HG03558 (cell line): ENCODE results near the gene GPR141.

Experiments used
- ATAC-seq: cut with Tn5 transposase; IDR thresholded peaks from one replicate; pipeline ENCODE4 v1.9.1; 2021; ENCODE audit warnings: moderate number of reproducible peaks; ENCODE audit not compliant: unreplicated experiment; ENCODE audit errors: extremely low read depth

Gene GPR141

DNA sequence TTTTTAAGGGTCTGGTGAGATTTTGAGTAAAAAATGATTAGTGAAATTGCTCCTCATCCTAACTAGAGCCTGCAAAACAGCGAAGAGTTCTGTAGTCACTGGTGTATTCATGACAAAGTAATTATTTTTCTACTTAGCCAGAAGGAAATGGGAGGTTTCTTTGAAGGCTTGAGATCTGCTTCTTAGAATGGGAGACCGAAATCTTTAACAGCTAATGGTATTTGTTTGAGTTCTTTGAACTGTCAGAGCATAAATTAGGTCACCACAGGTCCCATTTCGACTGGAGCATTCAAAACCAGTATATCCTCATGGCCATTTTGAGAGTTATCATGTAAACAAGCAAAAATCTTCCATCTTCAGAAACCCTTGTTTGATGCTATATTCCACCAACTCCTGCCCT is 87.8 kb downstream of the GPR141 start:
- ATAC-seq: no peak

DNA sequence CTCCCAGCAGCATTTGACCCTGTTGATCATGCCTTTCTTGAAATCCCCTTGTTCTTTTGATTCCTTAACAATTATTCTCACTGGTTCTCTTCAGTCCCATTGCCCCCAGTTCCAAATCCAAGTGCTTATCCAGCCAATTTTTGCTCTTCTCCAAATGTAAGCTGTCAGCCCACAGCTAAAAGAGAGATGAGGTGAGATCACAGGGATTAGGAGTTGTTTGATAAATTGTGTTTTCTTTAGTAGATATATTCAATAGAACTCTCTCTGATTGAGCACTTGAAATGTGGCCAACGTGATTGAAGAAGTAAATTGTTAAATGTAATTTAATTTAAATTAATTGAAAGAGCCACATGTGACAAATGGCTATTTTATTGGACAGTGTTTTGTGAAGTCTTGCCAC is 88.2 kb downstream of the GPR141 start:
- ATAC-seq: no peak

DNA sequence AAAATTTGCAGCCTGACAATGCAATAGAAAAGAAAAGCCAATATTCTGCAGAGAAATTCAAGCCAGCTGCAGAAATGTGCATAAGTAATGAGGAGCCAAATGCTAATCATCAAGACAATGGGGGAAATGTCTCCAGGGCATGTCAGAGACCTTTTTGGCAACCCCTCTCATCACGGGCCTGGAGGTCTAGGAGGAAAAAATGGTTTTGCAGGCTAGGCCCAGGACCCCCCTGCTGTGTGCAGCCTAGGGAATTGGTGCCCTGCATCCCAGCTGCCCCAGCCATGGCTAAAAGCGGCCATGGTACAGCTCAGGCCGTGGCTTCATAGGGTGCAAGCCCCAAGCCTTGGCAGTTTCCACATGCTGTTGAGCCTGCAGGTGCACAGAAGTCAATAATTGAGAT is 92.4 kb downstream of the GPR141 start:
- no peak for ATAC-seq

DNA sequence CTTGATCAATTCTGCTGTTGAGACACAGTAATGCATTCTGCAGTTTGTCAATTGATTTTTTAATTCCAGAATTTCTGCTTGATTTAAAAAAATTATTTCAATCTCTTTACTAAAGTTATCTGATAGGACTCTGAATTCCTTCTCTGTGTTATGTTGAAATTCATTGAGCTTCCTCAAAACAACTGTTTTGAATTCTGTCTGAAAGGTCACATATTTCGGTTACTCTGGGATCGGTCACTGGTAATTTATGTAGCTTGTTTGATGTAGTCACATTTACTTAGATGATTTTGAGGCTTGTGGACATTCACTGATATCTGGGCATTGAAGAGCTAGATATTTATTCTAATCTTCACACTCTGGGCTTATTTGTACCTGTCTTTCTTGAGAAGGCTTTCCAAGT is 97.6 kb downstream of the GPR141 start:
- no peak for ATAC-seq

DNA sequence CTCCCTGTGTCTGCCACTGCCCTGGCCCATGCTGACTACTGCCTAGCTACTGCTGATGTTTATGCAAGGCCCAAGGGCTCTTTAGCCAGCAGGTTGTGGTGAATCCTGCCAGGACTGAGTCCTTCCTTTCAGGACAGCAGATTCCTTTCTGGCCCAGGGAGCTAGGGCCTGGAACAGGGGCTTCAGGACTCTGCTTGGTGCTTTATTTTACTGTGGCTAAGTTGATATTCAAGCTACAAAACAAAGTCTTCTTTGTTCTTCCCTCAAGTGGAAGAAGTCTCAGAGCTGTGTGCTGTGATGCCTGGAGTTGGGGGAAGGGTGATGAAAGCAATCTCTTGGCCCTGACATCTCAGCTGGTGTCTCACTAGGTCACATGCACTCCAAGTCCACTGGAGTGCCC is 98.6 kb downstream of the GPR141 start:
- ATAC-seq: no peak

DNA sequence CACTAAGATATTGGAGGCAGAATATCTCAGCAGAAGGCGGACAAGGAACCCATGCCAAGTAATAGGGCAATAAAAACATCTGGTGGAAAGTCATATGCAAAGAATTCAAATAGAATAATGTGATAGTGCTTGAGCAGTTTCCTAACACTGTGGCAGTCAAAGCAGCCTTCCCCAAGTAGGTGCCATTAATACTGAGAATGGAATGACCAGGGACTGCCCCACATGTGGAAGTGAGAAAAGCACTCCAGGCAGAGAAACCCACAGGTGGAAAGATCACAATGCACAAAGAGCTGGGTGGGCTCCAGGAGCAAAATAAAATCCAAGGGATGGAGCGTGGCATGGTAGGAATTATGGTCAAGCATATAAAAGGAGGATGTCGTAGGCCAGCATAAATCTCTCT is 100.4 kb downstream of the GPR141 start:
- no peak for ATAC-seq

DNA sequence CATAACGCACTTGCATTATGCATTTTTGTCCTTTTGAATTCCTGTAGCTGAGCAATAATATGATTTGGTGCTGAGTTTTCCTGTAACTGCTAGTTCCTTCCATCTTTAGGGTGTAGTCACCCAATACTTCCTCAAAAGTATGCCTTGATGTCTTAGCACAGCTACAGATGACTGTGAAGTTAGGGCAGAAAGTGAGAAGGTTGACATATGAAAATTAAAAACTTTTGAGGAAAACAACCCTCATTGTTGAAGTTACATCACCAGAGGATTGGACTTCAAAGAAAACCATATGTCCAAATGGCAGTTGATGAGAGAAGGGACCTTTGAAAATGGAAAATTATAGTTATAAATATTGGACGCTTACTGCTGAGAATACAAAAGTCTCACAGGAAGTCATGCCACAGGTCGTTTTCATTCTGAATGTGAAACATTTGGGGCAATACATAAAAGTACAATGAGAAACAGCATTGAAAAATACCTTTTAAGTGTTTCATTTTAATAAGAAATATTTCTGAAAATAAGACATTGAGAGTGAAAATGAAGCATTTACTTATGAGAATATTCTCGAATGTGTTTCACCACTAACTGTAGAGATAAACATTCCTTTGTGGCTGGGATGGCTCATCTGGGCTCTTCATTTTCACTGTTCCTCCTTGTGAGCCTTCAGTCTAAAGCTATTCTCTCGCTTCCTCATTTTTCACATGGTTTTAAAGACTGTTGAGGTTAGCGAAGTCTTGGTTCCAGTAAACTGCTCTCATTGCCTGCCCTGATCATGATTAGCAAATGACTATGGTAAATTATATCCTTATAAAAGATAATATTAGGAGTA is 103.4 kb downstream of the GPR141 start:
- ATAC-seq: peak; percentile 83
